ENCODE data around the gene B4GALT3.

- TF ChIP-seq, protein P1, sequence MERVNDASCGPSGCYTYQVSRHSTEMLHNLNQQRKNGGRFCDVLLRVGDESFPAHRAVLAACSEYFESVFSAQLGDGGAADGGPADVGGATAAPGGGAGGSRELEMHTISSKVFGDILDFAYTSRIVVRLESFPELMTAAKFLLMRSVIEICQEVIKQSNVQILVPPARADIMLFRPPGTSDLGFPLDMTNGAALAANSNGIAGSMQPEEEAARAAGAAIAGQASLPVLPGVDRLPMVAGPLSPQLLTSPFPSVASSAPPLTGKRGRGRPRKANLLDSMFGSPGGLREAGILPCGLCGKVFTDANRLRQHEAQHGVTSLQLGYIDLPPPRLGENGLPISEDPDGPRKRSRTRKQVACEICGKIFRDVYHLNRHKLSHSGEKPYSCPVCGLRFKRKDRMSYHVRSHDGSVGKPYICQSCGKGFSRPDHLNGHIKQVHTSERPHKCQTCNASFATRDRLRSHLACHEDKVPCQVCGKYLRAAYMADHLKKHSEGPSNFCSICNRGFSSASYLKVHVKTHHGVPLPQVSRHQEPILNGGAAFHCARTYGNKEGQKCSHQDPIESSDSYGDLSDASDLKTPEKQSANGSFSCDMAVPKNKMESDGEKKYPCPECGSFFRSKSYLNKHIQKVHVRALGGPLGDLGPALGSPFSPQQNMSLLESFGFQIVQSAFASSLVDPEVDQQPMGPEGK (CRISPR knock-in tag; IDR thresholded peaks at IDR 0.05; ENCODE audit: borderline replicate concordance), result no peak
- TF ChIP-seq SNAI2 (CRISPR knock-in tag; IDR thresholded peaks at IDR 0.05), result no peak
- no peak for TF ChIP-seq ZNF70 (CRISPR knock-in tag; IDR thresholded peaks at IDR 0.05)
- TF ChIP-seq CREB5 (CRISPR knock-in tag; IDR thresholded peaks at IDR 0.05; ENCODE audit: low read depth), result no peak
- TF ChIP-seq GLIS3 (CRISPR knock-in tag; IDR thresholded peaks at IDR 0.05), result no peak
- no peak for TF ChIP-seq ARNTL (CRISPR knock-in tag; IDR thresholded peaks at IDR 0.05; ENCODE audit: borderline replicate concordance, low read depth)
- no peak for TF ChIP-seq BACH2 (CRISPR knock-in tag; IDR thresholded peaks at IDR 0.05; ENCODE audit: borderline replicate concordance)
- TF ChIP-seq OSR1 (CRISPR knock-in tag; IDR thresholded peaks at IDR 0.05), result no peak
- no peak for TF ChIP-seq ZFP3 (CRISPR knock-in tag; IDR thresholded peaks at IDR 0.05)
- TF ChIP-seq, protein P2, sequence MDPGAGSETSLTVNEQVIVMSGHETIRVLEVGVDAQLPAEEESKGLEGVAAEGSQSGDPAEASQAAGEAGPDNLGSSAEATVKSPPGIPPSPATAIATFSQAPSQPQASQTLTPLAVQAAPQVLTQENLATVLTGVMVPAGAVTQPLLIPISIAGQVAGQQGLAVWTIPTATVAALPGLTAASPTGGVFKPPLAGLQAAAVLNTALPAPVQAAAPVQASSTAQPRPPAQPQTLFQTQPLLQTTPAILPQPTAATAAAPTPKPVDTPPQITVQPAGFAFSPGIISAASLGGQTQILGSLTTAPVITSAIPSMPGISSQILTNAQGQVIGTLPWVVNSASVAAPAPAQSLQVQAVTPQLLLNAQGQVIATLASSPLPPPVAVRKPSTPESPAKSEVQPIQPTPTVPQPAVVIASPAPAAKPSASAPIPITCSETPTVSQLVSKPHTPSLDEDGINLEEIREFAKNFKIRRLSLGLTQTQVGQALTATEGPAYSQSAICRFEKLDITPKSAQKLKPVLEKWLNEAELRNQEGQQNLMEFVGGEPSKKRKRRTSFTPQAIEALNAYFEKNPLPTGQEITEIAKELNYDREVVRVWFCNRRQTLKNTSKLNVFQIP (CRISPR knock-in tag; IDR thresholded peaks at IDR 0.05; ENCODE audit: borderline replicate concordance, low read depth), result no peak
- no peak for TF ChIP-seq ZNF565 (CRISPR knock-in tag; conservative IDR thresholded peaks at IDR 0.05; ENCODE audit: low read depth)
- no peak for TF ChIP-seq PPARA (CRISPR knock-in tag; IDR thresholded peaks at IDR 0.05; ENCODE audit: borderline replicate concordance)
Measured at GRCh38 chr1:161191971-161192370, 14.7 kb upstream of the B4GALT3 start.

Data from SK-N-SH treated with all-trans-retinoic acid at 6 μM for 48 hours (cell line).